ENCODE data around the gene FAM174C.
"Not testable (repeated sequence)": the region's sequence is repeated elsewhere in the genome, so short reads cannot be mapped to it uniquely, and the experiment has no call there.

The FAM174C gene

GRCh38 chr19:1307755-1308303 is 32.5 kb downstream of the FAM174C start:
- no peak for DNase-seq

- DNase-seq = no peak
Observed at GRCh38 chr19:1308718-1309117, 33.4 kb downstream of the FAM174C start.

DNA sequence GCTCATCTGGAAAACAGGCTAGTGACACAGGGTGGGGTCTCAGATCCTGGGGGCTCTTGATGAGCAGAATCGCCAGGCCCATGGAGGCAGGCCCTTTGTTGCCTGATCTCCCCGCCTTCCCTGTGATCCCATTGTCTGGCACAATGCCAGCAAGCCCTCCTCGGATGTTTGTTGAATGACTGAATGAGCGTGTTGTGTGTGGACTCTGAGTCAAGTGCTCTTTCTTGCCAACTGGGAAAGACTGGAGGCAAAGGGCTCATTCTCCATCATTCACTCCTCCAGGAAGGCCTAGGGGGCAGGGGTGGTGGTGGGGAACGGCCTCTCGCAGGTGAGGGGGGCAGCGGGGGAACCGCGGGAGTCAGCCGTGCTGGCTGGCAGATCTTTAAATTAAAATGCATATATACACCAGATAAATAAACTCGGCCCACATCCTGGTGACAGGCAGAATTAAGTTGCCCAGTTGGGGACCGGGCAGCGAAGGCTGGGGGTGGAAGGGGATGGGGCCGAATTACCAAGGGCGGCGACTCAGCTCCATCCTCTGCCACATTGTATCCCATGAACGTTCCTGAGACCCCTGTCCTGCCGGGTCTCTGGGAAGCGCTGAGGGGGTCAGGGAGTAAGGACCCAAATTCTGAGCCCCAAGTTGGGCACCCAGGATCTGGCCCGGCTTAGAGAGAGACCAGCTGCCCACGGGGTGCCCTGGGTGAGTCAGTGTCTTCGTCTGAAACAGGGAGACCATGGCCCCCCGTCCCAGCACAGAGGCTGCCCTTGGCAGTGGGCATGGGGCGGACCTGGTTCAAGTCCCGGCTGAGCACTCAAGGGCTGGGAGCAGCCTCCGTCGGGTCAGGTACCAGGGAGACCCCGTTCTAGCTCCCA is 34.9 kb downstream of the FAM174C start:
- no peak for DNase-seq

- no peak for DNase-seq
Observed at GRCh38 chr19:1310853-1311180, 35.5 kb downstream of the FAM174C start.

DNA sequence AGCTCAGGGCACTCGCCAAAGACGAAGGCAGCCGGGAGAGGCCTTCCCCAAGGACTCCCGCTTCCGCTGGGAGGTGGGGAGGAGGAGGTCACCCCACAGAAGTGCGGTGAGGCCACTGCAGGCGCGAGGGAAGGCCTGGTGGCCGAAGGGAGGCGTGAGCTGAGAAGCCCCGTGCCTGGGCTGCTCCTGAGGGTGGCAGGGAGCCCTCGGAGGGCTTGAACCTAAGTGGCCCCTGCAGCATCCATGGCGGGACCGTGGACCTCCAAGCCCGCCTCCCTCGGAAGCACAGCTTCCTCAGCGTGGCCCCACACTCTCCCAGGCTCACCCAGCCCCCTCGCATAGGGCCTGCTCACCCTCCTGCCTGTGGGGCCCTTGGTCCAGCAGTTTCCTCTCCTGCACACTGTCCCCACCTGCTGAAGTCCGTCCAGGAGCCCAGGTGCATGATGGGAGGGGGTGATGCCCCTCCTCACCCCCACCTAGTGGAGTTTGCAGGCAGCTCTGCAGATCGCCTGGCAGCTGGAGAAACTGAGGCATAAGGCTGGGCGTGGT is 36.3 kb downstream of the FAM174C start:
- no peak for DNase-seq

DNA sequence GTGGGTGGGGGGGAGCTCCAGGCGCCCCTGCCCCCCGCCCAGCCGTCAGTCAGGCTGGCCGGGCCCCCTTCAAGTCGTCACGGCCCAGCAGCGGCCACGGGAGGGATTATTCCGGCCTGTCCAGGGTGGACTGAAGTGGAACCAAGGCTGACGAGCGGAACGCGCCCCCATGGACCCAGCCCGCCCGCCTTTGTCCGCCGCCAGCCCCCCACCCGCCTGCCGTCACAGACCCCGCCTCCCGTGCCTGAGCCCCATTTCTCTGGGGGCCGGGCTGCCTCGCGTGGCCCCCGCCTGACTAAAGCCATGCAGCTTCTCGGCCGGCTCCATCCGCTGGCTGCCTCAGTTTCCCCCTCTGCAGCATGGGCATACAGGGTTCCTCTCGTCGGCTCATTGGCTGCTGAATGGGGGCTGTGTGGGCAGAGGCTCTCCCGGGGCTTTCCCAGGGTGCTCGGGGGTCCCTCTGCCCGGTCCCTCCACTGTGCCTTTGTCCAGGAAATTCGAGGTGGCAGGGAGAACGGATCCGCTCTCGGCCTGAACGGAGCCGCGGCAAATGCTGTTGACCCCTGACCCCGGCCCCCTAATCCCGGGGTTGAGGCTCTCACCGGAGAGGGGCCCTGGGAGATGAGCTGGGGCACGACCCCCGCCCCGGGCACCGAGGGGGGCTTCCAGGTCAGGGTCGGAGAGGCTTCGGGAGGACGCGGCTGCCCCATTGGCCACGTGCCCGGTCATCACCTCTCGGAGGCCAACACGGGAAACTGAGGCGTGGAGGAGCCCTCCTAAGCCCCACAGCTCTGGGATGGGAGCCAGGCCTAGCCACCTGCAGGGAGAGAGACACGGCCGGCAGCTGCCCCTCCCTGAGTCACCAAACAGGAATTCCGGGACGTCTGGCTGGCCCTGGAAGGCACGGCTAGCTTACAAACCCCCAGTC is 37.7 kb downstream of the FAM174C start:
- no peak for DNase-seq

DNA sequence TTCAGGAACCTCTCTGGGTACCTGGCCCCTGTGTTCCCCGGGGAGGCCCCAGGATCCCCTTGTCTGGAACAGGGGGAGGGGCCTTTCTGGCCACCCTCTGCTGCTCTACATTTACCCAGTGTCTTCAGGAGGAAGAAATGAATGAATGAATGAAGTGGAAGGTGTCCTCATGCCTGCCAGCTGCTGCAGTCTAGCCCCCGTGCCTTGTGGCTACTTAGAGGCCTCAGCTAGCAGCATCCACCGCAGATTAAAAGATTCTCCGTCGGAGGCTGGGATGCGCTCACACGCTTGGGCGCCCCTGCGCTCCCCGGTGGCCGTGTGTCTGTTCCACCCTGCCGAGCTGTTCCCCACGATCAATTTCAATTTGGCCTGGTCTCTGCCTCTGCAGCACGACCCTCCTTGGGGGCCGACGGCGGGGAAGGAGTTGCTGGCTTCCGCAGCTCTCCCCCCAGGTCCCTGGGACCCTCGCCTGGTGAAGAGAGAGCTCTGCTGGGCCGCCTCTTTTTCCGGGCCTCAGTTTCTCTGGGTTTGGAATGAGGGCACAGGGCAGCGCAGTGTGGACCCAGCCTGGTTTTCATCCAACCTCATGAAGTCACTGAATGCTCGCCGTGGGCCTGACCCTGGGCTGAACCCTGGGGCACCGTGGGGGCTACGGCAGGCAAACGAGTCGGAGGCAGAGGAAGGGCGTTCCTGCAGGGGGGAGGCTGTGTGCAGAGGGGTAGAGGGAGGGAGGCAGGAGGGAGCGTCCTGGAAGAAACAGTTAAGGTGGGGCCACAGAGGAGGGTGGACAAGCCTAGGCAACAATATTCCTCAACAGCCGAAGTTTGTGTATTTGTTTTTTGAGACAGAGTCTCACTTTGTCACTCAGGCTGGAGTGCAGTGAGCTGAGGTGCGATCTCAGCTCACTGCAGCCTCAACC is 38.6 kb downstream of the FAM174C start:
- no peak for DNase-seq

- no peak for DNase-seq
Observed at GRCh38 chr19:1315470-1316166, 40.3 kb downstream of the FAM174C start.

GRCh38 chr19:1316466-1316865 is 41.1 kb downstream of the FAM174C start:
- DNase-seq = no peak

- no peak for DNase-seq
Observed at GRCh38 chr19:1317274-1318003, 42.1 kb downstream of the FAM174C start.

- no peak for DNase-seq
Observed at GRCh38 chr19:1318678-1319471, 43.5 kb downstream of the FAM174C start.

DNA sequence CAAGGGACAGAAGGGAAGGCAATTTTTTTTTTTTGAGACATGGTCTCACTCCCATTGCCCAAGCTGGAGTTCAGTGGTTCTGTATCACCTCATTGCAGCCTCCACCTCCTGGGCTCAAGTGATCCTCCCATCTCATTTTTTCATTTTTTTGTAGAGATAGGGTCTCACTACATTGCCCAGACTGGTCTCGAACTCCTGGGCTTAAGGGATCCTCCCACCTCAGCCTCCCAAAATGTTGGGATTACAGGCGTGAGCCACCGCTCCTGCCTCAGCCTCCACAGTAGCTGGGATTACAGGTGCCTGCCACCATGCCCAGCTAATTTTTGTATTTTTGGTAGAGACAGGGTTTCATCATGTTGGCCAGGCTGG is 44.9 kb downstream of the FAM174C start:
- DNase-seq = not testable (repeated sequence)

DNA sequence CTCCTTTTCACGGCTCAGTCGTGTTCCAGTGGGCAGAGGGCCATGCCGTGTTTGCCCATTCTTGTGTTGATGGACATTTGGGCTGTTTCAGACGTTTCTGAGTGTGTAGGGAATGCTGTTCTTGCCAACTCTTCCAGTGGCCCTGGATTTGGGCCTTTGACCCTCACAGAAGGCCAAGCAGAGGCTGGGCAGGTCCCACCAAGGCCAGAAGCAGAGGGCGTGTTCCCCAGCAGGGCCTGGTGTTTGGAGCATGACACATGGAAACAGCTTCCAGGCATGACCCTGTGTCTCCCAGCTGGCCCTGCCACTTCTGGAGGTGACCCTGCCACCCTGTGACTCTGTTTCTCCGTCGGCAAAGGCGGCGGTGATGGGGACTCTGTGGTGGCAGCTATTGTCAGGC is 46.2 kb downstream of the FAM174C start:
- no peak for DNase-seq

DNA sequence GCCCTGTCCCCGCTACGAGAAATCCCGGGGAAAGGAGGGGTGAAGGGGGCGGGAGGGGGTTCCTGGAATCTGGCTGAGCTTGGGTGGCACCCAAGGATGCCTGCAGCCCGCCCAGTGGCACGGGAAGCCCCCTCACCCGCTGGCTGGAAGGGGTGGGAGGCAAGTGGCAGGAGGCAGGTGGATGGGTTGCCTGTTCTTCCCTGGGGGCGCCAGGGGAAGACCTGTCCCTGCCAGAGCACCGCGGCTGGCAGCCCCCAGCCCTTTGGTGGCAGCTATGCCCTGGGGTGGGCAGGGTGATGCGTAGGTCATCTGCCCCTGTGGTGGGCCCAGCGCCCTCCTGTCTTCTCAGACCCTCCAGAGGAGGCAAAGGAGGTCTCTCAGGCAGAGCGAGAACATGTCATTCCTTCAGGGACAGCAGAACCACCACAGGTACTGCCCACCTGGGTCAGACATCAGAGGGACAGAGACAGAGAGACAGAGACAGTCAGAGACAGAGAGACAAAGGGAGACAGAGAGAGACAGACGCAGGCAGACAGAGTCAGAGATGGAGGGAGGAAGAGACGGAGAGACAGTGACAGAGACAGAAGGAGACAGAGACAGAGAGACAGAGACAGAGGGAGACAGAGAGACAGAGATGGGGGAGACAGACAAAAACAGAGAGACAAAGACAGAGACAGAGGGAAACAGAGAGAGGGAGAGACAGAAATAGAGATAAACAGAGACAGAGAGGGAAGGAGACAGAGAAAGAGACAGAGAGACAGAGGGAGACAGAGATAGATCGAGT is 47.1 kb downstream of the FAM174C start:
- no peak for DNase-seq

GRCh38 chr19:1324249-1324805 is 49.0 kb downstream of the FAM174C start:
- DNase-seq = no peak

DNA sequence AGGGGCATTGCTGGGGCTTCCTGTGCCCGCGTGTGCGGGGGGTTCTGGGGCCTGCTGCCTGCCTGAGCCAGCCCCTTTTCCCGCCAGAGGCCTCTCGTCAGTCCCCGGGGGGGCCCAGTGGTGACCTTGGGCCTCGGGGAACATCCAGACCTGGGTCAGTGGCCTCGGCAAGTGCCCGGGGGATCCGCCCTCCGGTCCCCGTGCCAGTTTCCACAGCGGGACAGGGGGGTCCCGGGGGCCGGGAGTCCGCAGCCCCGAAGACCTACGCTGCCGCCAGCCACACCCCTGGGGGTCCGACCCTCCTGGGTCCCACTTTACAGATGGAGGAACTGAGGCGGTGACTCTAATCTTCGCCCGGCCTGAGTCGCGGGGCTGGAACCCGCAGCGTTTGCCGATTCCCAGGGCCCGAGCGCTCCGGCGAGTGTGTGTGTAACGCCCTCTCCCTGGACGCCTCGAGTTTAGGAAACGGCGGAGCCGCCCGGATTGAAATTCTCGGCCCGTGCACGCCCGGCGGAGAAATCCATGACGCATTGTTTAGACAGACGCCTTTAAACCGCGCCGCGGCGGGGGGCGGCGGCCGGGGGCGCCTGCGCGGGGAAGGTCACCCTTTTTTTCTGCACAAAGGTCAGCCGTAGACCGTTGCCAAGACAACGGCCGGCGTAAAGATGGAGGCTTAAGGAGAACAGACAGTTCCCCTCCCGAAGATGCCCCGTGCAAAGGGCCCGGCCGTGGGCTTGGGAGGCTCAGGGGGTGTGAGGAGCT is 49.7 kb downstream of the FAM174C start:
- DNase-seq = no peak

DNA sequence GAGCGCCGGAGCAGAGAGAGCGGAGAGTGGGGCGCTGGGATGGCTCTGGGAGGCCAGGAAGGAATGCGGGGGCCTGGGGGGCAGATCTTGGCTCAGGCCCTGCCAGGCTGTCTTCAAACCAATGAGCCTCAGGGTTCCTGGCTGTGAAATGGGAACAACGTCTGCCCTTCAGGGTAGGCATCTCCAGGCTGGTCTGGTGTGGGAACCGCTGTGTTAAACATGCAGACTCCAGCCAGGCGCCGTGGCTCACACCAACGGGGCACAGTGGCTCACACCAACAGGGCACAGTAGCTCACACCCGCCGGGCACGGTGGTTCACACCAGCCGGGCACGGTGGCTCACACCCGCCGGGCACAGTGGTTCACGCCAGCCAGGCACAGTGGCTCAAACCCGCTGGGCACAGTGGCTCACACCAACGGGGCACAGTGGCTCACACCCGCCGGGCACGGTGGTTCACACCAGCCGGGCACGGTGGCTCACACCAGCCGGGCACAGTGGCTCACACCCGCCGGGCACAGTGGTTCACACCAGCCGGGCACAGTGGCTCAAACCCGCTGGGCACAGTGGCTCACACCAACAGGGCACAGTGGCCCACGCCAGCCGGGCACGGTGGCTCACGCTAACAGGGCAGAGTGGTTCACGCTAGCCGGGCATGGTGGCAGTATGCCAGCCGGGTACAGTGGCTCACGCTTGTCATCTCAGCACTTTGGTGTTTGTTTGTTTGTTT is 50.4 kb downstream of the FAM174C start:
- no peak for DNase-seq
